ENCODE results near the gene NPAS3.

- no peak for TF ChIP-seq POLR2A (IDR thresholded peaks at IDR 0.05)
- TF ChIP-seq, protein P1, sequence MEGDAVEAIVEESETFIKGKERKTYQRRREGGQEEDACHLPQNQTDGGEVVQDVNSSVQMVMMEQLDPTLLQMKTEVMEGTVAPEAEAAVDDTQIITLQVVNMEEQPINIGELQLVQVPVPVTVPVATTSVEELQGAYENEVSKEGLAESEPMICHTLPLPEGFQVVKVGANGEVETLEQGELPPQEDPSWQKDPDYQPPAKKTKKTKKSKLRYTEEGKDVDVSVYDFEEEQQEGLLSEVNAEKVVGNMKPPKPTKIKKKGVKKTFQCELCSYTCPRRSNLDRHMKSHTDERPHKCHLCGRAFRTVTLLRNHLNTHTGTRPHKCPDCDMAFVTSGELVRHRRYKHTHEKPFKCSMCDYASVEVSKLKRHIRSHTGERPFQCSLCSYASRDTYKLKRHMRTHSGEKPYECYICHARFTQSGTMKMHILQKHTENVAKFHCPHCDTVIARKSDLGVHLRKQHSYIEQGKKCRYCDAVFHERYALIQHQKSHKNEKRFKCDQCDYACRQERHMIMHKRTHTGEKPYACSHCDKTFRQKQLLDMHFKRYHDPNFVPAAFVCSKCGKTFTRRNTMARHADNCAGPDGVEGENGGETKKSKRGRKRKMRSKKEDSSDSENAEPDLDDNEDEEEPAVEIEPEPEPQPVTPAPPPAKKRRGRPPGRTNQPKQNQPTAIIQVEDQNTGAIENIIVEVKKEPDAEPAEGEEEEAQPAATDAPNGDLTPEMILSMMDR (IDR thresholded peaks at IDR 0.05): no peak
These were observed 773.1 kb downstream of the NPAS3 start for GRCh38 chr14:33711811-33712216.
